HCT116 (cell line): Measurements from ENCODE around the gene SCPEP1. TPM values are rescaled to one million over a fixed set of nuclear protein-coding genes. Genes with fewer than 3 reads are reported as not detected.

ENCODE experiments used
- ATAC-seq: fragments of 200-7000 bp; cut with Tn5 transposase; 2 replicates; pipeline ENCODE4 v1.9.1; 2020; ENCODE audit warnings: mild to moderate bottlenecking, moderate library complexity
- BruUV-seq: library from RNA; stranded (reverse); fragments of 400-500 nt; replicated peaks from 2 replicates; lab custom pipeline; 2021; lab: Mats Ljungman, UMichigan
- CTCF ChIA-PET: fragments of 300-600 bp; sonication (Branson Sonifier 250); formaldehyde crosslinking; loops from one replicate; lab custom pipeline; 2021; ENCODE audit warnings: antibody characterized with exemption; lab: Charles Lee
- POLR2A ChIA-PET: fragments of 300-600, 350-600 bp; sonication (Branson Sonifier 250); formaldehyde crosslinking; loops from one replicate; lab custom pipeline; 2021; ENCODE audit warnings: antibody characterized with exemption; lab: Charles Lee
- RAD21 ChIA-PET, 2 experiments: fragments of 300-600 bp; sonication (Branson Sonifier 250); formaldehyde crosslinking; loops; one replicate each; lab custom pipeline; 2023; ENCODE audit warnings: low total read pairs in 2 of 2; ENCODE audit not compliant: uncharacterized antibody in 2 of 2, unreplicated experiment in 2 of 2, low non-redundant PET in 1 of 2; lab: Charles Lee
- DNase-seq: peaks from one replicate; pipeline ENCODE4 v3.0.0-alpha.2; 2010; ENCODE audit warnings: low read depth, low spot score
- H2AFZ ChIP-seq: fragments of 200-600 bp; shearing (Covaris generic), sonication (generic); 2 replicates; pipeline ENCODE4 v1.6.1; 2017; ENCODE audit warnings: low read depth, mixed run types, mixed read lengths, antibody characterized with exemption, low read length; ENCODE audit not compliant: poor library complexity, severe bottlenecking
- H3K27ac ChIP-seq: 2 replicates; pipeline ENCODE4 v1.5.1; 2012; ENCODE audit warnings: low read depth, low read length
- H3K27me3 ChIP-seq: fragments of 200-600 bp; sonication (generic); 2 replicates; pipeline ENCODE4 v1.6.1; 2016; ENCODE audit warnings: mixed run types, low read length, mixed read lengths; ENCODE audit not compliant: insufficient read depth
- H3K36me3 ChIP-seq, 2 experiments: fragments of 200-500 bp in 1 of 2; fragments of 200-600 bp in 1 of 2; sonication (Bioruptor generic) in 1 of 2; sonication (generic) in 1 of 2; 2 replicates each; pipeline versions ENCODE4 v1.5.1 to v1.6.1; 2014 to 2016; ENCODE audit warnings: low read length in 2 of 2, inconsistent platforms in 1 of 2, mixed read lengths in 1 of 2, mixed run types in 1 of 2; ENCODE audit not compliant: insufficient read depth in 2 of 2, control insufficient read depth in 1 of 2
- H3K4me1 ChIP-seq, 2 experiments: fragments of 200-600 bp in 1 of 2; sonication (generic) in 1 of 2; 2 replicates each; pipeline versions ENCODE4 v1.5.1 to v1.6.1; 2012 to 2017; ENCODE audit warnings: low read length in 2 of 2, inconsistent platforms in 1 of 2, mild to moderate bottlenecking in 1 of 2, mixed read lengths in 1 of 2, mixed run types in 1 of 2, moderate library complexity in 1 of 2; ENCODE audit not compliant: insufficient read depth in 2 of 2, control insufficient read depth in 1 of 2
- H3K4me2 ChIP-seq: fragments of 200-600 bp; sonication (generic); 2 replicates; pipeline ENCODE4 v1.6.1; 2017; ENCODE audit warnings: mixed run types, low read length, mixed read lengths
- H3K4me3 ChIP-seq, 2 experiments: fragments of 200-600 bp in 1 of 2; sonication (generic) in 1 of 2; replicated peaks in 1 of 2; 2 replicates each; pipeline ENCODE4 v1.5.1; 2011 to 2016; ENCODE audit warnings: low read length in 2 of 2, control low read depth in 1 of 2, low read depth in 1 of 2, mild to moderate bottlenecking in 1 of 2, mixed read lengths in 1 of 2, mixed run types in 1 of 2
- H3K79me2 ChIP-seq: fragments of 200-600 bp; sonication (generic); 2 replicates; pipeline ENCODE4 v1.6.1; 2017; ENCODE audit warnings: mild to moderate bottlenecking, mixed run types, low read length, moderate library complexity, mixed read lengths; ENCODE audit not compliant: insufficient read depth
- H3K9ac ChIP-seq: fragments of 200-600 bp; sonication (generic); 2 replicates; pipeline ENCODE4 v1.6.1; 2016; ENCODE audit warnings: low read length, mixed read lengths
- H3K9me2 ChIP-seq: fragments of 200-600 bp; sonication (generic), shearing (Covaris generic); 2 replicates; pipeline ENCODE4 v1.6.1; 2017; ENCODE audit warnings: mixed run types, mild to moderate bottlenecking, moderate library complexity; ENCODE audit not compliant: insufficient read depth
- H3K9me3 ChIP-seq, 2 experiments: fragments of 200-500 bp in 1 of 2; fragments of 200-600 bp in 1 of 2; sonication (Bioruptor generic) in 1 of 2; sonication (generic) in 1 of 2; 2 replicates each; pipeline ENCODE4 v1.6.1; 2014 to 2017; ENCODE audit warnings: low read length in 2 of 2, mixed read lengths in 2 of 2, inconsistent platforms in 1 of 2, low read depth in 1 of 2, mild to moderate bottlenecking in 1 of 2, mixed run types in 1 of 2, moderate library complexity in 1 of 2; ENCODE audit not compliant: control insufficient read depth in 1 of 2, insufficient read depth in 1 of 2
- H4K20me1 ChIP-seq: fragments of 200-600 bp; sonication (generic), shearing (Covaris generic); 2 replicates; pipeline ENCODE4 v1.6.1; 2017; ENCODE audit warnings: mixed run types, mild to moderate bottlenecking, moderate library complexity; ENCODE audit not compliant: insufficient read depth
- CBX3 ChIP-seq: IDR thresholded peaks from 2 replicates; pipeline ENCODE4 v1.6.1; 2012; ENCODE audit warnings: low read depth
- CEBPB ChIP-seq: IDR thresholded peaks from 2 replicates; pipeline ENCODE4 v1.6.1; 2012; ENCODE audit warnings: low read depth
- CTCF ChIP-seq, 3 experiments: fragments of 200-600 bp in 1 of 3; sonication (generic) in 1 of 3; IDR thresholded peaks in 2 of 3; conservative IDR thresholded peaks in 1 of 3; 2 replicates each; pipeline ENCODE4 v1.5.1; 2012 to 2017; ENCODE audit warnings: low read depth in 2 of 3, low read length in 2 of 3, antibody characterized with exemption in 1 of 3, borderline replicate concordance in 1 of 3, control low read depth in 1 of 3, mild to moderate bottlenecking in 1 of 3, mixed read lengths in 1 of 3, mixed run types in 1 of 3, moderate library complexity in 1 of 3; ENCODE audit not compliant: insufficient read depth in 1 of 3
- EGR1 ChIP-seq: IDR thresholded peaks from 2 replicates; pipeline ENCODE4 v1.6.1; 2012; ENCODE audit warnings: low read depth
- EZH2 ChIP-seq: fragments of 200-600 bp; sonication (generic); IDR thresholded peaks from 2 replicates; pipeline ENCODE4 v1.6.1; 2017; ENCODE audit warnings: antibody characterized with exemption, mixed run types
- EZH2phosphoT487 ChIP-seq: fragments of 200-600 bp; IDR thresholded peaks from 2 replicates; pipeline ENCODE4 v1.6.1; 2018; ENCODE audit warnings: antibody characterized with exemption, borderline replicate concordance
- POLR2A ChIP-seq: IDR thresholded peaks from 2 replicates; pipeline ENCODE4 v1.7.0; 2011; ENCODE audit warnings: borderline replicate concordance; ENCODE audit not compliant: insufficient read depth, insufficient read length; ENCODE audit errors: extremely low read depth
- POLR2AphosphoS5 ChIP-seq: IDR thresholded peaks from 2 replicates; pipeline ENCODE4 v1.6.1; 2011; ENCODE audit warnings: mild to moderate bottlenecking, low read depth, low read length, moderate library complexity
- SIN3A ChIP-seq: IDR thresholded peaks from 2 replicates; pipeline ENCODE4 v1.6.1; 2012; ENCODE audit warnings: low read depth
- SP1 ChIP-seq: IDR thresholded peaks from 2 replicates; pipeline ENCODE4 v1.6.1; 2012; ENCODE audit warnings: low read depth
- YY1 ChIP-seq: IDR thresholded peaks from 2 replicates; pipeline ENCODE4 v1.6.1; 2011; ENCODE audit warnings: low read length, low read depth, moderate library complexity, mild to moderate bottlenecking; ENCODE audit not compliant: insufficient replicate concordance; ENCODE audit errors: extremely low read depth
- ZFX ChIP-seq: fragments of 450-650 bp; IDR thresholded peaks from 2 replicates; pipeline ENCODE4 v1.6.1; 2017
- intact Hi-C: fragments of 100-400 bp; cut with micrococcal nuclease; formaldehyde crosslinking; loops from 2 replicates; pipeline ENCODE4 v1.10.0; 2022
- total RNA-seq: library from RNA; stranded (reverse); gene quantifications from one replicate; pipeline ENCODE4 v1.2.1, GENCODE V29; 2021; ENCODE audit not compliant: unreplicated experiment

SCPEP1 gene
- total RNA-seq, 1 experiment from 2014 or later, result 28.3 TPM

- Histone ChIP-seq H3K4me3 (no peak overlapping the region), H3K79me2 (no peaks in the 10 kb centered on the region), H2AFZ (no peak overlapping the region), H3K27me3 (no peaks in the 10 kb centered on the region), H3K9me2 (no peaks in the 10 kb centered on the region), H3K27ac (no peak overlapping the region), H3K9me3 (no peaks in the 10 kb centered on the region), H3K9ac (no peak overlapping the region), H3K4me2 (no peak overlapping the region), H4K20me1 (no peaks in the 10 kb centered on the region), H3K36me3 (no peaks in the 10 kb centered on the region), H3K4me1 (no peaks in the 10 kb centered on the region)
- intact Hi-C loops, result no loop called here
- ChIA-PET CTCF (interaction anchor here (0.8 to 1.1 kb wide), 2 partner anchors 42 to 461 kb away, joined by 3 read pairs; no protein-coding TSS in a partner anchor), RAD21 (no interaction called here), POLR2A (no interaction called here)
- TF ChIP-seq SIN3A (no peak), ZFX (no peak), EZH2phosphoT487 (no peak), CBX3 (no peak), SP1 (no peak), CTCF (IDR thresholded peaks at IDR 0.05 in 2 of 3, conservative IDR thresholded peaks at IDR 0.05 in 1 of 3; ENCODE audit: borderline replicate concordance in 1 of 3, insufficient read depth in 1 of 3, low read depth in 2 of 3, low read length in 2 of 3) (no peak), POLR2A (no peak), EZH2 (no peak), POLR2AphosphoS5 (no peak), EGR1 (no peak), YY1 (no peak), CEBPB (no peak)
- no peak for DNase-seq
- no TSS peak for BruUV-seq
- no peak for ATAC-seq
Observed at GRCh38 chr17:57051886-57052361, 74.0 kb downstream of the SCPEP1 start.

Other genes starting within 250 kb of the SCPEP1 start
- gene C17orf67, start 144.2 kb upstream of the SCPEP1 start, total RNA-seq, result 0.84 TPM
- gene DGKE, start 144.0 kb upstream of the SCPEP1 start, total RNA-seq, result 5.2 TPM
- gene TRIM25, start 64.1 kb upstream of the SCPEP1 start, total RNA-seq, result 135 TPM
- 31.2 TPM for gene COIL, start 17.1 kb upstream of the SCPEP1 start, total RNA-seq
- gene AKAP1, start 107.1 kb downstream of the SCPEP1 start, total RNA-seq, result 51.6 TPM